ENCODE data around the gene DMTF1. TPM values are rescaled to one million over a fixed set of nuclear protein-coding genes. Genes with fewer than 3 reads are reported as not detected.

The DMTF1 gene
- total RNA-seq (10 to 100 TPM; 18.0 to 26.5 (median 21.8) TPM), polyA plus RNA-seq (10 to 100 TPM; 10.8 to 60.8 TPM)
- long read RNA-seq, donor 1, partial matches to known transcripts, result 1 of 13 reads
- long read RNA-seq, donor 1, other reads (novel, unspliced or antisense), result 8 of 13 reads
- long read RNA-seq, donor 2, partial matches to known transcripts, result 0 of 9 reads
- long read RNA-seq, donor 2, other reads (novel, unspliced or antisense), result 5 of 9 reads
- long read RNA-seq, donor 3, transcript DMTF1-201 (18 exons, 3,801 nt), result major isoform, 5 of 14 reads
- long read RNA-seq, donor 3, partial matches to known transcripts, result 2 of 14 reads
- long read RNA-seq, donor 3, other reads (novel, unspliced or antisense), result 5 of 14 reads

DNA sequence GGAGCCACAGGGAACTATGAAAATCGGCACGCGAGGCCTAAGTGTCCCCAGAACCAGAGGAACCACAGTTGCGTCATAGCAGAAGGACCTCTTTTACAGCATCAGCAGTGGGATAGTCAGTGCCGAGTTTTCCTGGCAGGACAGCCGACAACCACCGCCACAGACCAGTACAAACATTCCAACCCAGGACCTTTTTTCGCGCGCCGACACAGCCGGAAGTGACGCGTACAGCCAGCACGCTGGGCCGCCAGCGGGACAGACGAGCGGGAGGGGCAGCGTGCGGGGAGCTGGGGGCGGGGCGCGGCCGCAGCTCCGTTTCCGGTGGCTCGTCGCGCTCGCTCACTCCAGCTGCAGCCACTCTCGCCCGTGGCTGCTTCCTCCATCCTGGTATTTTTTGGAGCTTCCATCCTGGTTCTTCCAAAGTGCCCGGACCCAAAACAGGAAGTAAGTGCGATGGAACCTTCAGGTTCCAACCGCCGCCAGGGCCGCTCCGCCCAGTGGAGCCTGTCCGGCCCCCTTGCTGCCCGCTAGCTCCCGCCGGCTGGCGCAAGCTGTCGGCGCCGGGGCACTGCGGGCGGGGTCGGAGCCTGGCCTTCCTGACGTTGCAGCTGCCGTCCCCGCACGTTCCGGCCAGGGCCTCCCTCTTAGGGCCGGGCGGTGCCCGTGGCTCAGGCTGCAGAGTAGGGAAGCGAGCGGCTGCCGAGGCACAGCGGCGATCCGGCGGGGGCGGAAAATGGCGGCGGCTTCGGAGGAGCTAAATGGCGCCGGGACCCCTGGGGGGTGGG is at the start of gene DMTF1:
TSS of gene DMTF1 (plus strand) at position 342 of the 785 bp plus-strand sequence. CDS start 12,489 bp downstream, outside the sequence.
- TF ChIP-seq CTCF (IDR thresholded peaks at IDR 0.05), result peak in 4 of 9 donors; percentile 3 to 21 (median 16)
- intact Hi-C loops (cut with DNase I), result loop anchor here in 5 of 10 donors (1.0 to 5.0 kb wide), 6 partner anchors 65 to 225 kb away; partner anchors contain the start of genes ELAPOR2 (in 3 of the 5), TMEM243 (in 2 of the 5) and CROT (in 1 of the 5)
- peak; percentile 95 to 99 (median 98) for ATAC-seq
- Histone ChIP-seq H3K36me3 (peaks cover 0 to 8% (median 0%) of the 10 kb centered on the region in 9 donors), H3K4me1 (peaks cover 0 to 54% (median 45%) of the 10 kb centered on the region in 9 donors), H3K4me3 (peak within 1 kb of the TSS; percentile 57 to 86 (median 77)), H3K27ac (peak within 1 kb of the TSS; percentile 94 to 99 (median 97)), H3K9me3 (no peaks in the 10 kb centered on the region), H3K27me3 (no peaks in the 10 kb centered on the region)
- peak; percentile 95 for DNase-seq
- 0% methylated on average over 70 to 71 of the region's 71 CpGs for WGBS, 2 donors

- peaks cover 0 to 3% (median 0%) of the 10 kb centered on the region in 11 donors for H3K9me3 ChIP-seq
- intact Hi-C loops (cut with DNase I), result no loop called here
- no peak for TF ChIP-seq CTCF (IDR thresholded peaks at IDR 0.05)
- ATAC-seq (no peak), DNase-seq (no peak)
- H3K27ac ChIP-seq, result no peak overlapping the region
- no peak overlapping the region for H3K4me3 ChIP-seq
- H3K27me3 ChIP-seq, result no peaks in the 10 kb centered on the region
- H3K4me1 ChIP-seq, result no peaks in the 10 kb centered on the region
- no peaks in the 10 kb centered on the region for H3K36me3 ChIP-seq
- WGBS, 2 donors, result 47 to 50% methylated on average over 1 of the region's 1 CpG
Observed at GRCh38 chr7:87105401-87105800, 46.9 kb upstream of the DMTF1 start.

GRCh38 chr7:87106974-87107612 is 45.2 kb upstream of the DMTF1 start:
- Histone ChIP-seq H3K4me1 (no peaks in the 10 kb centered on the region), H3K27ac (no peak overlapping the region), H3K36me3 (no peaks in the 10 kb centered on the region), H3K27me3 (no peaks in the 10 kb centered on the region), H3K4me3 (no peak overlapping the region), H3K9me3 (peaks cover 0 to 3% (median 0%) of the 10 kb centered on the region in 11 donors)
- DNase-seq (no peak), ATAC-seq (no peak)
- 63 to 65% methylated on average over 4 of the region's 4 CpGs for WGBS, 2 donors
- intact Hi-C loops (cut with DNase I), result no loop called here
- no peak for TF ChIP-seq CTCF (IDR thresholded peaks at IDR 0.05)

Data from heart right ventricle (tissue), 16 donors.